OCI-LY3 (cell line): ENCODE results near the gene LRRC9.
"Not testable (repeated sequence)": the region's sequence is repeated elsewhere in the genome, so short reads cannot be mapped to it uniquely, and the experiment has no call there.

Source experiments
- H2AFZ ChIP-seq: fragments of 200-600, 300-600 bp; shearing (Covaris generic); 2 replicates; pipeline ENCODE4 v1.6.0; 2014; ENCODE audit warnings: antibody characterized with exemption, low read depth, low read length
- H3K27ac ChIP-seq: fragments of 200-600, 300-600 bp; sonication (generic); 2 replicates; pipeline ENCODE4 v1.5.1; 2014; ENCODE audit warnings: mild to moderate bottlenecking, low read length, moderate library complexity, mixed read lengths
- H3K27me3 ChIP-seq: fragments of 200-600, 300-600 bp; sonication (generic); 2 replicates; pipeline ENCODE4 v1.6.1; 2014; ENCODE audit warnings: low read depth, low read length, mixed read lengths
- H3K36me3 ChIP-seq: fragments of 200-600, 300-600 bp; sonication (generic); replicated peaks from 2 replicates; pipeline ENCODE3; 2014; ENCODE audit warnings: low read depth, low read length, mixed read lengths
- H3K4me1 ChIP-seq: fragments of 300-600, 200-600 bp; sonication (generic); 2 replicates; pipeline ENCODE4 v1.6.1; 2014; ENCODE audit warnings: low read length, mixed read lengths
- H3K4me2 ChIP-seq: fragments of 200-600, 300-600 bp; sonication (generic); 2 replicates; pipeline ENCODE4 v1.6.1; 2014; ENCODE audit warnings: low read length, mixed read lengths
- H3K4me3 ChIP-seq: fragments of 300-600, 200-600 bp; sonication (generic); 2 replicates; pipeline ENCODE4 v1.5.1; 2014; ENCODE audit warnings: antibody characterized with exemption, mild to moderate bottlenecking, low read length, moderate library complexity
- H3K79me2 ChIP-seq: fragments of 300-600, 200-600 bp; shearing (Covaris generic); 2 replicates; pipeline ENCODE4 v1.6.1; 2014; ENCODE audit warnings: mild to moderate bottlenecking, low read length, mixed read lengths
- H3K9ac ChIP-seq: fragments of 300-600, 200-600 bp; shearing (Covaris generic); 2 replicates; pipeline ENCODE4 v1.6.0; 2014; ENCODE audit warnings: mild to moderate bottlenecking, low read length, moderate library complexity
- H3K9me3 ChIP-seq: fragments of 200-600, 300-600 bp; shearing (Covaris generic); 2 replicates; pipeline ENCODE4 v1.6.1; 2014; ENCODE audit warnings: low read length, mixed read lengths; ENCODE audit not compliant: insufficient read depth
- H4K20me1 ChIP-seq: fragments of 200-600, 300-600 bp; sonication (generic); 2 replicates; pipeline ENCODE4 v1.6.1; 2016; ENCODE audit warnings: low read length, mixed read lengths; ENCODE audit not compliant: insufficient read depth
- CTCF ChIP-seq: fragments of 200-600, 300-600 bp; sonication (generic); IDR thresholded peaks from 2 replicates; pipeline ENCODE4 v1.5.1; 2014; ENCODE audit warnings: antibody characterized with exemption, low read length, low read depth
- EZH2phosphoT487 ChIP-seq: fragments of 200-600 bp; shearing (Covaris generic); IDR thresholded peaks from 2 replicates; pipeline ENCODE4 v1.6.1; 2018; ENCODE audit warnings: antibody characterized with exemption, mixed run types, low read depth

LRRC9 gene

GRCh38 chr14:59931237-59931636 lies 11.3 kb downstream of the LRRC9 start:
- Histone ChIP-seq H2AFZ (no peak overlapping the region), H3K36me3 (no peaks in the 10 kb centered on the region), H3K4me3 (no peak overlapping the region), H4K20me1 (no peaks in the 10 kb centered on the region), H3K27ac (no peak overlapping the region), H3K4me1 (peaks cover 8% of the 10 kb centered on the region), H3K79me2 (no peaks in the 10 kb centered on the region), H3K9ac (no peak overlapping the region), H3K9me3 (no peaks in the 10 kb centered on the region), H3K27me3 (no peaks in the 10 kb centered on the region), H3K4me2 (no peak overlapping the region)
- TF ChIP-seq EZH2phosphoT487 (no peak), CTCF (no peak)

GRCh38 chr14:59936145-59936544 lies 16.2 kb downstream of the LRRC9 start:
- Histone ChIP-seq H3K27me3 (no peaks in the 10 kb centered on the region), H3K27ac (no peak overlapping the region), H2AFZ (no peak overlapping the region), H3K4me1 (peaks cover 23% of the 10 kb centered on the region), H4K20me1 (no peaks in the 10 kb centered on the region), H3K36me3 (no peaks in the 10 kb centered on the region), H3K4me3 (no peak overlapping the region), H3K9ac (no peak overlapping the region), H3K9me3 (no peaks in the 10 kb centered on the region), H3K79me2 (no peaks in the 10 kb centered on the region), H3K4me2 (no peak overlapping the region)
- TF ChIP-seq CTCF, result no peak
- no peak for TF ChIP-seq EZH2phosphoT487

GRCh38 chr14:59939828-59940227 lies 19.9 kb downstream of the LRRC9 start:
- H3K79me2 ChIP-seq, result no peaks in the 10 kb centered on the region
- peaks cover 42% of the 10 kb centered on the region for H3K4me1 ChIP-seq
- peak overlapping the region; percentile 24 for H3K4me3 ChIP-seq
- TF ChIP-seq CTCF (no peak), EZH2phosphoT487 (no peak)
- no peaks in the 10 kb centered on the region for H4K20me1 ChIP-seq
- no peaks in the 10 kb centered on the region for H3K27me3 ChIP-seq
- H3K36me3 ChIP-seq, result no peaks in the 10 kb centered on the region
- H3K4me2 ChIP-seq, result peak overlapping the region; percentile 60
- H2AFZ ChIP-seq, result no peak overlapping the region
- no peak overlapping the region; the same call in 1 of the 2 replicates for H3K9ac ChIP-seq
- no peaks in the 10 kb centered on the region for H3K9me3 ChIP-seq
- H3K27ac ChIP-seq, result peak overlapping the region; percentile 67

GRCh38 chr14:59942296-59942862 lies 22.4 kb downstream of the LRRC9 start:
- H3K9ac ChIP-seq, H2AFZ ChIP-seq, H3K27me3 ChIP-seq, H3K9me3 ChIP-seq, H4K20me1 ChIP-seq, H3K79me2 ChIP-seq, H3K36me3 ChIP-seq: not testable (repeated sequence)
- peak overlapping the region; percentile 27; the same call in 1 of the 2 replicates for H3K27ac ChIP-seq
- peak overlapping the region; percentile 58 for H3K4me2 ChIP-seq
- H3K4me1 ChIP-seq, result peaks cover 42% of the 10 kb centered on the region
- H3K4me3 ChIP-seq, result peak overlapping the region; percentile 38; the same call in 1 of the 2 replicates
